Stimulated activated CD4-positive, alpha-beta T cell treated with anti-CD3 and anti-CD28 coated beads, Interleukin-1b, Interleukin-23, amount 100 ng/mL, for 48 hours (primary cell): ENCODE results near the gene SLC43A1.
A peak's percentile ranks its signal among the peaks of the same experiment; 100 is the strongest.
"Not testable (repeated sequence)": the region's sequence is repeated elsewhere in the genome, so short reads cannot be mapped to it uniquely, and the experiment has no call there.

Source experiments
- DNase-seq: peaks from one replicate; pipeline ENCODE4 v3.0.0-alpha.2; 2020

SLC43A1 gene

GRCh38 chr11:57460022-57460757, 55.3 kb downstream of the SLC43A1 start, which contains the start of gene RTN4RL2:
TSS of gene RTN4RL2 (plus strand) at chr11:57460528. CDS start at chr11:57460866, 338 bp downstream.
- DNase-seq: peak; percentile 63

DNA sequence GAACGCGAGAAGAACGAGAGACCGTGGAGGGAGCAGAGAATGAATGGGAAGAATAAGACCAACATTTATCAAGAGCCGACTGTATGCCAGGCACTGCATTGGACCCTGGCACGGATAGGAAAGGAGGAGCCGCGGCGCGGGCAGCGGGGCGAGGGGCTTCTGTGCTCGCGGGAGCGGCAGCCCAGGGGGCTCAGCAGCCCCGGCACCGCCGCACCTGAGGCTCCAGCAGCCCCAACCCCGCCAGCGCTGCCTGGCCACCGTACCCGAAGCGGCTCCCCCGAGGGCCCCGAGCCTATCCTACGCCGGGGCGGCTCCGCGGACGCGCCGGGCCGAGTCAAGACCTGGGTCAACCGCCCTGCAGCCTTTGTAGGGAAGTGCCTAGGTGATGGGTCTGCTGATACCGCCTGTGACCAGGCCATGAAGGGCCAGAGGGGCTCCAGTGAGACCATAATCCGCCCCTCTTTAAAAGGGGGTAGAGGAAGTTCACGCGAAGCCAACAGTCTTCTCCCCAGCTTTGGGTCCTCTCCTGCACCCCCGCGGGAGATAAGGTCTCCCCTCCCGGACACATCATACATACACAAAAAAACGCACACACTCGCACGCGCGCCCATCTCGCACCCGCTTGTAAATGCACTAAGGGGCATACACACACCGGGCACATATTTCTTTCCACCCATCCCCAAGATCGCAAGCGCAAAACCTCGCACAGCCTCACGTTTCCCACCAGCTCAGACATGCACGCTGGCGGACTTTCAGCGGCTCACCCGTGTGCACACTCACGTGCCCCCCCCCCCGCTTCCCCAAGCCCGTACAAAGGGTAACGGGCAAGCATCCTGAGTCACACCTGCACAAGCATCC, 56.1 kb downstream of the SLC43A1 start:
- peak; percentile 18 for DNase-seq

- DNase-seq: peak; percentile 53
Measured at GRCh38 chr11:57458410-57459163, 56.9 kb downstream of the SLC43A1 start.

DNA sequence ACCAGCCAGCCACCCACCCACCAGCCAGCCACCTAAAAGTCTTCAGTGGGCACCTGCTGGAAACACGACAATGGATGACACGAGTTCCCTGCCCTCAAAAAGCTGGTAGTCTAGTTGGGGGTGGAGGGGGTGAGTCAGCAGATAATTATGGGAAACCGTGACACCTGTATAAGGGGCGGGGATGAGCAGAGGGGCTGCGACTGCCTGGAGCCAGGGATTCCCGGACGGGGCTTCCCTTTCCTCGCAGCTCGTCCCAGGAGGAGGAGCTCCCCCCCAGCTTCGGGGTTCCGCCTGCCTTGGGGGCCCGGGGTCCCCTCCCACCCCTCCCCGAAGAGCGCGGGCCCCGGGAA, 57.5 kb downstream of the SLC43A1 start:
- DNase-seq: no peak

- no peak for DNase-seq
Measured at GRCh38 chr11:57457643-57458023, 57.9 kb downstream of the SLC43A1 start.

GRCh38 chr11:57456960-57457642, 58.4 kb downstream of the SLC43A1 start:
- DNase-seq: peak; percentile 73

GRCh38 chr11:57453543-57454177, 61.8 kb downstream of the SLC43A1 start:
- DNase-seq: no peak

DNA sequence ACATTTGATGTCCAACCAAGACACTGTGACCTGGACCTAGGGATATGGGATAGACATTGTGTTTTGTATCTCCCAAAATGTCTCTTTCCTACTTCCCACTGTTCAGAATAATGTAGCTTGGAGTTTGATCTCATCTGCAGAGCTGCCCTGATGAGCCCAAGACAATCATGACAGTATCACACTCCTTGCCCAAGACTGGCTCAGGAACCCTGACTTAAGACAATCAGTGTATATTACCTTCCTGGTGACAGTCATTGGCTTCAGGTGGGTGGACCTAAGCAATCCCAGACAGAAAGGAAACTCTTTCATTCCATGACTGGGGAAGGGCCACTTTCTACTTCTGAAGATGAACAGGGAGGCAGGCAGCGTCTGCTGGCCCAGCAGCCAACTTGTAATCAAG, 69.4 kb downstream of the SLC43A1 start:
- DNase-seq: no peak

- not testable (repeated sequence) for DNase-seq
Measured at GRCh38 chr11:57445122-57445394, 70.4 kb downstream of the SLC43A1 start.

DNA sequence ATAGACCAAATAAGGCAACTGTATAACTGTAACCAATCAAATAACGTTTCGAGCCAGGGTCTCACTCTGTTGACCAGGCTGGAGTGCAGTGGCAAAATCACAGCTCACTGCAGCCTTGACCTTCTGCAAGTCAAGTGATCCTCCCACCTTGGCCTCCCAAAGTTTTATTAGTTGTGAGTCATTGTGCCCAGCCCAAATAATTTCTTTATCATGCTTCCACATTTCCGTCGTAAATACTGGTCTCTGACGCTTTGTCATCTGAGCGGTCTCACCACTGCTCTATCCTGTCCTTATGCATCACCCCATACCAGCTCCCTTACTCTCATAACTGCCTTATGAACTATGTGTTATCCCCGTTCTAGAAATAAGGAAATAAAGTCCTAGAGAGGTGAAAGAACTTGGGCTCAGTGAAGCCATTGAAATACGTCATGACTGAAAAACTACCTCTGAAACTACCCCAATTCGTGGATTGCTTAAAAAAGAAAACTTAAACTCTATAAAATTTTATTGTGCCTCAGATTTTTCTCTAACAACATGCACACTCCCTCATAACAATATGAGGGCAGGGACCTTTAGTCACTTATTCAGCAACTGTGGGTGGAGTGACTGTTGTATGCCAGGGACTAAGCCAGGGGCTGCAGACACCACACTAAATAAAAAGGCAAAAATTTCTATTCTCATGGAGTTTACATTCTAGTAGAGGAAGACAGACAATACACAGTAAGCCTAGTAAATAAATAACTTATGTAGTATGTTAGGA, 71.0 kb downstream of the SLC43A1 start:
- no peak for DNase-seq

DNA sequence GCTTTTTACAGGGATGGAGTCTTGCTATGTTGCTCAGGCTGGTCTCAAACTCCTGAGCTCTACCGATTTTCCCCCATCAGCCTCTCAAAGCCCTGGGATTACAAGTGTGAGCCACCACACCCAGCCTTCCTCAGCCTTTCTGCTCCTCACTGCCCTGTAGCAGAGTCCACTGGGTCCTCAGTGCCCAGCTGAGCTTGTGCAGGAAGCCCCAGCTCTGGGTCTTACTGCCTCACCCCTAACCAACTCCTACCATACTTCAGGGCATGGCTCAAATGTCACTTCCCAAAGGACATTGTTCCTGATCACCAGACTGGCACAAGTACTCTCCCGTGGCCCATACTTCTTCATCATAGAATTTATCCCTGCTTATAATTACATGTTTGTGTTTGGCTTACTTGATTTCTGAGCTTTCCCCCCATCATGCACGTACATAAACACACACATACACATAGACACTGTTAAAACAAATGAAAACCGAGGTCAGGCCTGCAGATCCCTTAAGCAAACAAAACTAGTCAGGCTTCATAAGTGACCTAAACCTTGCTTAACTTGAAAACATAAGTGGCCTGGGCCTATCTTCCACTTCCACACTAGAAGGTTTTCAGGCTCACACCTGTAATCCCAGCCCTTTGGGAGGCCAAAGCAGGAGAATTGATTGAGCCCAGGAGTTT, 74.6 kb downstream of the SLC43A1 start:
- DNase-seq: no peak

DNA sequence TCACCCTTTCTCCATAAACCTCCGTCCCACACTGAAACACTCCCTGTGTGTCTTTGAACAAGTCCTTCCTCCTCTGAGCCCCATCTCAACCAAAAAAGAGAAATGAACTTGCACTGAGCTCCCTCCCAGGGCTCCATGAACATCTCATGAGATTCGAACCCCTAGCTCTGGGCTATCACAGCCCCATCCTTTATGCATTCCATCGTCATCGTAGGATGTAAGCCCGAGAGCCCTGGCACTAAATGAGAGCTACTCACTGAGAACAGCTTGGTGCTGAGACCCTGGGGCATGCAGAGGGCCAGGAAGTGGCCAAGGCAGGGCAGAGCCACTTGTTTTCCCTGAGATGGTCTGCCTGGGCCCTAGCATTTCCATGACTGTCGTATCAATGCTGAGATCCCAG, 75.7 kb downstream of the SLC43A1 start:
- no peak for DNase-seq

DNA sequence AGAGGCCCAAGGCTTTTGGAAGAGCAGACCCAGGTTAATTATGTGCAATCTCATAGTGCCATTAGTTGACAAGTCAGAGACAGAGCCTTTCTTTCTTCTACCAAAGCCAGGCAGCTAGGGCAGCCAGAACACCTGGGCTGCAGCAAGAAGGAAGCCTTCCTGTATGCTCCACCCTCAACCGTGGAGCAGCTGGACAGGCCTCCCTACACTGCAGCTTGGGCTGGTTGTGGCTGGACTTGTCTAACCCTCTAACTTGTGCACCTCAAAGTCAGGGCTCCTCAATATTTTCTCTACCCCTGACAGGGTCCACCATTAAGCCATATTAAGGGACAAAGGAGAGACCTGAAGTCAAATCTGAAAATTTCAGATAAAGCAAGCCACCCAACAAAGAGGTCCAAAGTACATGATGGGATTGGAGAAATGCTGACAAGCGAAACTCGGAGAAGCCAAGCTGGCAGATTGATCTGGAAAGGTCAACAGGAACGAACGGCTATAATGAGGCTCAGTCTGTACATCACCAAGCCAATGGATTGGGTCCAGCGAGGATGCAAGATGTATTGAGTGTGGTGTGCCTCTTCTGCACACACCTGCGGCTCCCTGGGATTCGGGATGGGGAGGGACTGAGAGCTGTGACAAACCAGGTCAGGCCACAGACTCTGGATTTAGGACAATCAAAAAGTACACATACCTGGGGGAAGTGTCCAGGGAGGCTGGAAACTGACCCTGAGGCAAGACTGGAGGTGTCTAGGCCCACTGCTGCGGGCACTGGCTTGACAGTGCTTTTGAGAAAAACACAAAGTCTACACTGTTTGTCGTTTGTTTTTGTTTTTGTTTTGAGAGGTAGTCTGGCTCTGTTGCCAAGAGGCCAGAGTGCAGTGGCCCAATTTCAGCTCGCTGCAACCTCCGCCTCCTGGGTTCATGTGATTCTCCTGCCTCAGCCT, 76.9 kb downstream of the SLC43A1 start:
- no peak for DNase-seq

DNA sequence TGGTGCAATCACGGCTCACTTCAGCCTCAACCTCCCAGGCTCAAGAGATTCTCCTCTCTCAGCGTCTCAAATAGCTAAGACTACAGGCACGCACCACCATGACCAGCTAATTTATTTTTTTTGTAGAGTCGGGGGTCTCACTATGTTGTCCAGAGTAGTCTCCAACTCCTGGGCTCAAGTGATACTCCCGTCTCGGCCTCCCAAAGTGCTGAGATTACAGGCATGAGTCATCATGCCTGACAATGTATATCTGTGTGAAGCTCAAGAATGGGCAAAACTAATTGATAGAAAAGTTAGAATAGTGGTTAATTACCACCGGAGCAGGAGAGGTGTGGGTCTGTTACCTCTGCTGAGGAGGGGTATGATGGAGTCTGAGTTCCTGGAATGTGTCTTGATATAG, 79.5 kb downstream of the SLC43A1 start:
- DNase-seq: no peak

DNA sequence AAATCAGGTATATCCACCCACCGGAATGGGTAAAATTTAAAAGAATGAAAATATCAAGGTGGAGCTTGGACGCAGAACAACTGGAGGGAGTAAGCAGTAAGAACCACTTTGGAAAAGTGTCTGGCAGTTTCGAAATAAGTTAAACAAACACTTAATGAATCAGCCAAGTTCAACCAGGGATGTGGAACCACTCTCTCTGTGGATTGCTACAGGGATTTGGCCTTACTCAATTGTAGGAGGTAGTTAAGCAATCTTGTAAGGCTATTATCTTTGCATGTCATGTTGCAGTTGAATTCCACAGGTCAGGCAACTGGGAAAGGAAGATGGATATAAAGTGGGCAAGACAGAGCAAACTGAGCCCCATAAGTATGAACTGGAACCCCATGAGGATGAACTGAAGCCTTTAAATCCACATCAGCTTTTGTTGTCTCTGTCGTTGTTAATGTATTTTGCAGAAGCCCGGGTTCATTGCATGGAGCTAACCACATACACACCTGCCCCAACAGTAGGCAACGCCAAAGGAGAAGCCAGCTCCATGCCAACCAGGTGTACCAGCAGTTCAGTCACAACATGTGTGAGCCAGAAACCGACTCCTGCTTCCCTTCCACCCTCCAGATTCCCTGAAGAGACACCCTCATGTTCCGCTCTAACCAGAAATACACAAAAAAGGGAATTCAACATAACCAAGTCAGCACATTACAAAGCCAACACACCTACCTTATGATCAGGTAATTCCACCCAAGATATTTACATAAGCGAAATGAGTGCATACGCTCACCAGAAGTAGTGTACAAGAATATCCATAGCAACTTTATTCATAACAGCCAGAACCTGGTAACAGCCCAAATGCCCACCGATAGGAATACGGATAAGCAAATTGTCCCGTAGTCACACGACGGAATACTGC, 80.6 kb downstream of the SLC43A1 start:
- no peak for DNase-seq
